Karpas-422 (cell line): ENCODE data around the gene CD38. TPM values are rescaled to one million over a fixed set of nuclear protein-coding genes. Genes with fewer than 3 reads are reported as not detected.

ENCODE experiments used
- DNase-seq: peaks from one replicate; pipeline ENCODE4 v3.0.0-alpha.2; 2015
- H2AFZ ChIP-seq: fragments of 200-600 bp; sonication (generic); 2 replicates; pipeline ENCODE4 v1.6.1; 2014; ENCODE audit warnings: antibody characterized with exemption, low read length, mixed read lengths
- H3K27ac ChIP-seq: fragments of 200-600 bp; sonication (generic); 2 replicates; pipeline ENCODE4 v1.5.1; 2014; ENCODE audit warnings: mild to moderate bottlenecking, low read length, moderate library complexity
- H3K27me3 ChIP-seq: fragments of 200-600 bp; sonication (generic); 2 replicates; pipeline ENCODE4 v1.6.1; 2014; ENCODE audit warnings: low read length, mixed read lengths
- H3K36me3 ChIP-seq: fragments of 200-600 bp; sonication (generic); 2 replicates; pipeline ENCODE4 v1.6.1; 2014; ENCODE audit warnings: low read length, mixed read lengths; ENCODE audit not compliant: insufficient read depth
- H3K4me1 ChIP-seq: fragments of 200-600 bp; sonication (generic); 2 replicates; pipeline ENCODE4 v1.6.1; 2014; ENCODE audit warnings: mild to moderate bottlenecking, low read length, mixed read lengths
- H3K4me2 ChIP-seq: fragments of 200-600 bp; sonication (generic); 2 replicates; pipeline ENCODE4 v1.6.1; 2014; ENCODE audit warnings: low read length, low read depth, mild to moderate bottlenecking; ENCODE audit not compliant: poor library complexity, severe bottlenecking
- H3K4me3 ChIP-seq: fragments of 200-600 bp; sonication (generic); 2 replicates; pipeline ENCODE4 v1.5.1; 2014; ENCODE audit warnings: mild to moderate bottlenecking, antibody characterized with exemption, low read length, mixed read lengths
- H3K79me2 ChIP-seq: fragments of 200-600 bp; sonication (generic); 2 replicates; pipeline ENCODE4 v1.6.1; 2014; ENCODE audit warnings: mild to moderate bottlenecking, low read length, mixed read lengths
- H3K9ac ChIP-seq: fragments of 200-600 bp; sonication (generic); 2 replicates; pipeline ENCODE4 v1.6.0; 2014; ENCODE audit warnings: low read length
- H3K9me2 ChIP-seq: fragments of 200-600 bp; sonication (generic), shearing (Covaris generic); replicated peaks from 2 replicates; pipeline ENCODE4 v1.6.0; 2014; ENCODE audit warnings: mild to moderate bottlenecking, low read length, moderate library complexity; ENCODE audit not compliant: insufficient read depth
- H3K9me3 ChIP-seq: fragments of 300-700, 200-600 bp; sonication (generic); 2 replicates; pipeline ENCODE4 v1.6.1; 2014; ENCODE audit warnings: low read length, mixed read lengths
- H4K20me1 ChIP-seq: fragments of 200-600 bp; sonication (generic); 2 replicates; pipeline ENCODE4 v1.6.1; 2014; ENCODE audit warnings: mild to moderate bottlenecking, antibody characterized with exemption, low read length, low read depth; ENCODE audit not compliant: insufficient read depth
- total RNA-seq: library from RNA; depleted of rRNA; stranded (reverse); fragments of >200 nt; shearing (Covaris generic); gene quantifications from 2 replicates; pipeline ENCODE4 v1.2.3, GENCODE V29; 2014; ENCODE audit warnings: low replicate concordance

Gene CD38
- total RNA-seq, 1 experiment from 2014 or later = 3.6 TPM

- Histone ChIP-seq H3K4me2 (no peak overlapping the region), H3K4me3 (no peak overlapping the region)
These were observed 11.3 kb upstream of the CD38 start for GRCh38 chr4:15766821-15767220.

GRCh38 chr4:15769202-15769601 is 8.9 kb upstream of the CD38 start:
- Histone ChIP-seq H3K9ac (no peak overlapping the region), H3K79me2 (no peaks in the 10 kb centered on the region), H4K20me1 (no peaks in the 10 kb centered on the region), H3K9me2 (no peaks in the 10 kb centered on the region), H3K27me3 (no peaks in the 10 kb centered on the region), H3K9me3 (no peaks in the 10 kb centered on the region), H3K4me3 (no peak overlapping the region), H3K27ac (no peak overlapping the region), H2AFZ (no peak overlapping the region), H3K4me1 (peaks cover 4% of the 10 kb centered on the region; the same call in 1 of the 2 replicates), H3K36me3 (no peaks in the 10 kb centered on the region), H3K4me2 (no peak overlapping the region)
- DNase-seq = no peak

More at GRCh38 chr4:15766821-15767220, 11.3 kb upstream of the CD38 start:
- H4K20me1 ChIP-seq = no peaks in the 10 kb centered on the region
- no peaks in the 10 kb centered on the region for H3K36me3 ChIP-seq
- H3K4me1 ChIP-seq = peaks cover 4% of the 10 kb centered on the region; the same call in 1 of the 2 replicates
- H3K27me3 ChIP-seq = no peaks in the 10 kb centered on the region
- no peaks in the 10 kb centered on the region for H3K9me3 ChIP-seq
- no peaks in the 10 kb centered on the region for H3K9me2 ChIP-seq
- DNase-seq = no peak
- no peak overlapping the region for H3K27ac ChIP-seq
- no peak overlapping the region for H3K9ac ChIP-seq
- H2AFZ ChIP-seq = no peak overlapping the region
- H3K79me2 ChIP-seq = no peaks in the 10 kb centered on the region

GRCh38 chr4:15771216-15772058 is 6.7 kb upstream of the CD38 start:
- no peaks in the 10 kb centered on the region for H3K4me1 ChIP-seq
- H3K9me2 ChIP-seq = no peaks in the 10 kb centered on the region
- H4K20me1 ChIP-seq = no peaks in the 10 kb centered on the region
- H3K79me2 ChIP-seq = no peaks in the 10 kb centered on the region
- no peak overlapping the region for H3K4me2 ChIP-seq
- no peaks in the 10 kb centered on the region for H3K36me3 ChIP-seq
- H3K9ac ChIP-seq = no peak overlapping the region
- H3K27ac ChIP-seq = no peak overlapping the region
- no peak overlapping the region for H3K4me3 ChIP-seq
- DNase-seq = no peak
- no peaks in the 10 kb centered on the region for H3K9me3 ChIP-seq
- no peak overlapping the region for H2AFZ ChIP-seq
- no peaks in the 10 kb centered on the region for H3K27me3 ChIP-seq

GRCh38 chr4:15774020-15774420 is 4.1 kb upstream of the CD38 start:
- Histone ChIP-seq H3K27me3 (no peaks in the 10 kb centered on the region), H3K4me1 (peaks cover 22% of the 10 kb centered on the region), H3K79me2 (no peaks in the 10 kb centered on the region), H3K9me3 (no peaks in the 10 kb centered on the region), H4K20me1 (no peaks in the 10 kb centered on the region), H3K9me2 (no peaks in the 10 kb centered on the region), H3K36me3 (no peaks in the 10 kb centered on the region), H3K9ac (no peak overlapping the region), H3K27ac (no peak overlapping the region), H2AFZ (no peak overlapping the region), H3K4me2 (no peak overlapping the region), H3K4me3 (no peak overlapping the region)
- DNase-seq = no peak

- Histone ChIP-seq H3K4me1 (peaks cover 38% of the 10 kb centered on the region), H3K4me2 (peak overlapping the region; percentile 80), H3K4me3 (peak overlapping the region; percentile 63; the same call in 1 of the 2 replicates), H2AFZ (no peak overlapping the region), H3K36me3 (no peaks in the 10 kb centered on the region), H3K27me3 (no peaks in the 10 kb centered on the region), H4K20me1 (no peaks in the 10 kb centered on the region), H3K9me3 (no peaks in the 10 kb centered on the region), H3K9ac (no peak overlapping the region), H3K79me2 (no peaks in the 10 kb centered on the region), H3K27ac (peak overlapping the region; percentile 53), H3K9me2 (no peaks in the 10 kb centered on the region)
- peak; percentile 73 for DNase-seq
These were observed 1.1 kb upstream of the CD38 start for GRCh38 chr4:15776871-15777648.

GRCh38 chr4:15777697-15778288 is 335 bp upstream of the CD38 start:
- H3K4me3 ChIP-seq = peak overlapping the region; percentile 63
- H3K4me2 ChIP-seq = peak overlapping the region; percentile 80
- H3K36me3 ChIP-seq = no peaks in the 10 kb centered on the region
- no peaks in the 10 kb centered on the region for H3K9me2 ChIP-seq
- H3K9me3 ChIP-seq = no peaks in the 10 kb centered on the region
- DNase-seq = peak; percentile 65
- no peak overlapping the region for H3K9ac ChIP-seq
- H3K27me3 ChIP-seq = no peaks in the 10 kb centered on the region
- peaks cover 46% of the 10 kb centered on the region for H3K4me1 ChIP-seq
- H3K79me2 ChIP-seq = no peaks in the 10 kb centered on the region
- no peaks in the 10 kb centered on the region for H4K20me1 ChIP-seq
- H2AFZ ChIP-seq = no peak overlapping the region
- peak overlapping the region; percentile 53 for H3K27ac ChIP-seq

GRCh38 chr4:15779306-15779705 is 1.2 kb downstream of the CD38 start:
- no peaks in the 10 kb centered on the region for H3K36me3 ChIP-seq
- peak overlapping the region; percentile 46 for H2AFZ ChIP-seq
- peaks cover 61% of the 10 kb centered on the region for H3K4me1 ChIP-seq
- no peaks in the 10 kb centered on the region for H3K9me3 ChIP-seq
- H3K4me2 ChIP-seq = peak overlapping the region; percentile 80
- no peak overlapping the region for H3K27ac ChIP-seq
- no peaks in the 10 kb centered on the region for H3K79me2 ChIP-seq
- H4K20me1 ChIP-seq = no peaks in the 10 kb centered on the region
- peak overlapping the region; percentile 62 for H3K9ac ChIP-seq
- H3K4me3 ChIP-seq = peak overlapping the region; percentile 63
- no peaks in the 10 kb centered on the region for H3K27me3 ChIP-seq
- H3K9me2 ChIP-seq = no peaks in the 10 kb centered on the region
- no peak for DNase-seq

GRCh38 chr4:15779809-15780208 is 1.7 kb downstream of the CD38 start:
- no peaks in the 10 kb centered on the region for H3K9me3 ChIP-seq
- H3K27me3 ChIP-seq = no peaks in the 10 kb centered on the region
- peak overlapping the region; percentile 63 for H3K4me3 ChIP-seq
- H3K27ac ChIP-seq = no peak overlapping the region
- H3K9ac ChIP-seq = peak overlapping the region; percentile 62; the same call in 1 of the 2 replicates
- H2AFZ ChIP-seq = no peak overlapping the region
- peak overlapping the region; percentile 80 for H3K4me2 ChIP-seq
- H3K4me1 ChIP-seq = peaks cover 66% of the 10 kb centered on the region
- no peaks in the 10 kb centered on the region for H3K79me2 ChIP-seq
- no peak for DNase-seq
- no peaks in the 10 kb centered on the region for H3K9me2 ChIP-seq
- no peaks in the 10 kb centered on the region for H3K36me3 ChIP-seq
- no peaks in the 10 kb centered on the region for H4K20me1 ChIP-seq
